SH-SY5Y (cell line): Measurements from ENCODE around the gene RAD23B.

ENCODE experiments used
- GATA2 ChIP-seq: IDR thresholded peaks from 2 replicates; pipeline ENCODE4 v1.6.1; 2011; ENCODE audit warnings: mild to moderate bottlenecking, low read depth, low read length
- GATA3 ChIP-seq: IDR thresholded peaks from 2 replicates; pipeline ENCODE4 v1.6.1; 2011; ENCODE audit warnings: low read depth, mild to moderate bottlenecking, low read length, moderate library complexity

RAD23B gene

GRCh38 chr9:107276966-107277710 lies 5.9 kb upstream of the RAD23B start:
- TF ChIP-seq GATA2: no peak
- TF ChIP-seq GATA3: no peak

DNA sequence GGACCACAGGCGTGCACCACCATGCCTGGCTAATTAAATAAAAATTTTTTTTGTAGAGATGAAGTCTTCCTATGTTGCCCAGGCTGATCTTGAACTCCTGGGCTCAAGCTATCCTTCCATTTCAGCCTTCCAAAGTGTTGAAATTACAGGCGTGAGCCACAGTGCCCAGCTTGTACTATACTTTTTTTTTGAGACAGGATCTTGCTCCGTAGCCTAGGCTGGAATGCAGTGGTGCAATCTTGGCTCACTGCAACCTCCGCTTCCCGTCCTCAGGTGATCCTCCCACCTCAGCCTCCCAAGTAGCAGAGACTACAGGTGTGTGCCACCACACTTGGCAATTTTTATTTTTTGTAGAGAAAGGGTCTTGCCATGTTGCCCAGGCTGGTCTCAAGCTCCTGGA lies 5.3 kb upstream of the RAD23B start:
- no peak for TF ChIP-seq GATA2
- TF ChIP-seq GATA3: no peak

DNA sequence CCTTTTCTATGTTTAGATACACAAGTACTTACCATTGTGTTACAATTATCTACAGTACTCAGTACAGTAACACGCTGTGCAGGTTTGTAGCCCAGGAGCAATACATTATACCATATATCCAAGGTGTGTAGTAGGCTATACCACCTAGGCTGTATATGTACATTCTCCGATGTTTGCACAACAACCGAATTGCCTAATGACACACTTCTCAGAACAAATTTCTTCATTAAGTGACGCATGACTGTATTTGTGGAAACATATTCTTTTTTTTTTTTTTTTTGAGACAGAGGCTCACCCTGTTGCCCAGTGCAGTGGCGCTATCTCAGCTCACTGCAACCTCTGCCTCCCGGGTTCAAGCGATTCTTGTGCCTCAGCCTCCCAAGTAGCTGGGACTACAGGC lies 4.0 kb upstream of the RAD23B start:
- no peak for TF ChIP-seq GATA2
- TF ChIP-seq GATA3: no peak

DNA sequence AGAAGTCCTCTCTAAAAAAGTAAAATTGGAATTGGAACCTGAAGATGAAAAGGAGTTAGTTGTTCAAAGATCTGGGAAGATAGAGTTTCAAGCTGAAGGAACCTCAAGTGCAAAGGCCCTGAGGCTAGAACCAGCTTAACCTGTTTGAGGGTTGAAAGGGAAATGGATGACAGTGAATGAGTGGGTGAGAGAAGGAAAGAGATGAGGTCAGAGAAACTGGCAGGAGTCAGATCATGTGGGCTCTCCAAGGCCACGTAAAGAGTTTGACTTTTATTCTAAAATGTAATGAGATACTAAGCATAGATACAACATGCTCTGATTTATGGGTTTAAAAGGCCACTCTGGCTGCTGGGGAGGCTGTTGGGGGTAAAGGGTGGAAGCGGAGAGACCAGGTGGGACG lies 2.5 kb upstream of the RAD23B start:
- no peak for TF ChIP-seq GATA2
- TF ChIP-seq GATA3: no peak

DNA sequence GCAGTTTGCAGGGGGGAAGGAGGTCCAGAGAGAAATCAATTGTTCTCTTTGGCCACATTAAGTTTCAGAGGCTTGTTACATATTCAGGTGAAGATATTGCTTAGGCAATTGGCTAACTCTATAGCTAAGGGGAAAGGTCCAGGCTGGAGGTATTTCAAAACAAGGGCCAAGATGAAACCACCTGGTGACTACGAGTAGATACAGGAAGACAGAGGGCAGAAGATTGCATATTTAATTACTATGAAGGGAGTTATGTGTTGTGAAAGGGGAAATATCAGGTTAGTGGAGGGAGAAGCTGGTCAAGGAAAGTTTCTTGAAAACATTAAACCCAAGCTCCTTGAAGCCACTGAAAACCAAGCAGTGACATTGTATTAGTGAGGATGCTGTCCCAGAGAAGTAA lies 1.9 kb upstream of the RAD23B start:
- no peak for TF ChIP-seq GATA3
- TF ChIP-seq GATA2: no peak

DNA sequence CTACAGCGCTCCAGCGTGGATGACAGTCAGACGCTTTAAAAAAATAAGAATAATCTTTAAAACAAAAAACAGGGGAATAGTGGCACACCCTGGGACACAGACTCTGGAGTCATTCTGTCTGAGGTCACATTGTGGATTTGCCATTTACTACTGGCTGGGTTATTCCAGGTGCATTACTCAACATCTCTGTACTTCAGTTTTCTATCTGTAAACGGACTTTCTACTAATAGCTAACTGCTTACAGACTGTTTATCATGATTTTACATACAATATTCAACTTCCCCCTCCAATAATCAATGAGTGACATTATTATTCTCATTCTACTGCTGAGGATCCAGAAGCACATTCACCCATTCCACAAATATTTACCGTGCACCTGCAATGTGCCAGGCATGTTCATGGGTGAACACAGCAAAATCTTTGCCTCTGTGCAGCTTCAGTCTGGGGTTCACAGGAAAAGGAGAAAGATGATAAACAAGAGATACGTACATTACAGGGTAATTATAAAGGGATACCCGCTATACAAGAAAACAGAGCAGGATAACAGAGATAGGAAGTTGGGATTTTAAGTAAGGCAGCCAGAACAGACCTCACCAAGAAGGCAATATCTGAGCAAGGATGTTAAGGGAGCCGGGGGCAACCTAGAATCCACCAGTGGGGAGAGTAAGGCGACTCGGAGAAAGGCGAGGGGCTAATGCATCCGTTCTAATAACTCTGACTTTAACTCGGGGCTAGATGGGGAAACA lies 984 bp upstream of the RAD23B start:
- TF ChIP-seq GATA2: no peak
- TF ChIP-seq GATA3: no peak

GRCh38 chr9:107283623-107284616 lies 841 bp downstream of the RAD23B start:
- TF ChIP-seq GATA2 (no peak), GATA3 (no peak)

DNA sequence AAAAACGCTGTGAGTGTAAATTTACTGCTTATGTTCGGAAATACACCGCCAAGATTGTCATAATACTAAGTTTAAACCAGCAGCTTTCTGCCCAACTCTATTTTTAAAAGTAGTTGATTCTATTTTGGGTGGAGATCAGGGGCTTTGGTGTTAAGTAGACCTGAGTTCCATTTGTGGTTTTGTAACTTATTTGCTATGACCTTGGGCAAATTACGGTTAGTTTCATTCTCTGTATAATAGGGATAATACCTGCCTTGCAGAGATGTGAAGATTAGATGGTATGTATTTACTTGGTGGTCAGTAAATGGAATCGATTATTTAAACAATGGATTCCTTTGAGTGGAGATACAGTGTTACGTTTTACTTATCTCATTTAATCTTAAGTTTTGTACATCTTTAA lies 1.6 kb downstream of the RAD23B start:
- TF ChIP-seq GATA3 (no peak), GATA2 (no peak)

- TF ChIP-seq GATA2 (no peak), GATA3 (no peak)
Measured at GRCh38 chr9:107285286-107285685, 2.2 kb downstream of the RAD23B start.

GRCh38 chr9:107286057-107286456 lies 3.0 kb downstream of the RAD23B start:
- no peak for TF ChIP-seq GATA2
- no peak for TF ChIP-seq GATA3

DNA sequence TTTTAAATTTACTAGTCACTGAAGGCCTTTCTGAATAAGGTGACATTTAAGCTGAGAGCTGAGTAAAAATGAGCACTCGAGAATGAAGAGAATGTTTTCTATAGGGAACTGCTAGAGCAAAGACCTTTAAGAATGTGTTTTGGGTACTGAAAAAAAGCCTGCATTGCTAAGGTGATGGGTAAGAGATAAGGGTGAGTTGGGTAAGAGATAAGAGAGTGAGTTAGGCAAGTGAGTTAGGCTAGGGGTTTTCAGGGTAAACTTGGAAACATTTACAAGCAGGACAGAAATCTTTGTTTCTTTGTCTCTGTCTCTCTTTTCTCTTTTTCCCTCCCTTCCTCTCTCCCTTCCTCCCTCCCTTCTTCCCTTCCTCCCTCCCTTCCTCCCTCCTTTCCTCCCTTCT lies 5.6 kb downstream of the RAD23B start:
- TF ChIP-seq GATA3: no peak
- TF ChIP-seq GATA2: no peak

GRCh38 chr9:107290619-107291018 lies 7.5 kb downstream of the RAD23B start:
- no peak for TF ChIP-seq GATA3
- no peak for TF ChIP-seq GATA2

- no peak for TF ChIP-seq GATA2
- no peak for TF ChIP-seq GATA3
Measured at GRCh38 chr9:107292821-107293542, 9.9 kb downstream of the RAD23B start.

DNA sequence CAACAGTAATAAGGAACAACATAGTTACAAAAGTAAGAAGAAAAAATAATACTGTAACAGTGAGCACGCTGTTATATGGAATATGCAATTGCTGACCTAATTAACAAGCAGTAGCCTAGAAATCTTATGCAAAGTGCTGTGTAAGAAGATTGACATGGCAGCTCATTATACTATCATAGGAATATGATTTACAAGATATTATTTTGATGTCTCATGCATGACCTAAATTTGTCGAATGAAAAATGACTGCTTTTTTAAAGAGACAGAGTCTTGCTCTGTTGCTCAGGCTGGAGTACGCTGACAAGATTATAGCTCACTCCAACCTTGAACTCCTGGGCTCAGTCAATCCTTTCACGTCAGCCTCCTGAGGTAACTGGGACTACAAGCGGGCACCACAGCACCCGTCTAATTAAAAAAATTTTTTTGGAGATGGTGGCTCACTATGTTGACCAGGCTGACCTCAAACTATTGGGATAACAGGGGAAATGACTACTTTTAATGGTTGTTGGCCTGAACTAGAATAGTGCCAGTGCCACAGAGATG lies 10.5 kb downstream of the RAD23B start:
- no peak for TF ChIP-seq GATA3
- no peak for TF ChIP-seq GATA2
